Breast epithelium (tissue), 3 donors: ENCODE data around the gene FOXD4L6.
"Not testable (repeated sequence)": the region's sequence is repeated elsewhere in the genome, so short reads cannot be mapped to it uniquely, and the experiment has no call there.

Source experiments
- POLR2A ChIP-seq: fragments of 450-650 bp; IDR thresholded peaks from one replicate; pipeline ENCODE4 v1.6.1; 2016; ENCODE audit warnings: antibody characterized with exemption, mild to moderate bottlenecking, moderate library complexity
- TF ChIP-seq, protein P1 (sequence below), 3 donors: fragments of 450-650 bp; IDR thresholded peaks; one replicate each; pipeline ENCODE4 v1.5.1; 2016 to 2017; ENCODE audit warnings: antibody characterized with exemption in 3 of 3, mild to moderate bottlenecking in 3 of 3, moderate library complexity in 3 of 3

GRCh38 chr9:41111414-41111813 lies 17.1 kb downstream of the FOXD4L6 start:
- not testable (repeated sequence) for TF ChIP-seq POLR2A
- TF ChIP-seq, protein P1, sequence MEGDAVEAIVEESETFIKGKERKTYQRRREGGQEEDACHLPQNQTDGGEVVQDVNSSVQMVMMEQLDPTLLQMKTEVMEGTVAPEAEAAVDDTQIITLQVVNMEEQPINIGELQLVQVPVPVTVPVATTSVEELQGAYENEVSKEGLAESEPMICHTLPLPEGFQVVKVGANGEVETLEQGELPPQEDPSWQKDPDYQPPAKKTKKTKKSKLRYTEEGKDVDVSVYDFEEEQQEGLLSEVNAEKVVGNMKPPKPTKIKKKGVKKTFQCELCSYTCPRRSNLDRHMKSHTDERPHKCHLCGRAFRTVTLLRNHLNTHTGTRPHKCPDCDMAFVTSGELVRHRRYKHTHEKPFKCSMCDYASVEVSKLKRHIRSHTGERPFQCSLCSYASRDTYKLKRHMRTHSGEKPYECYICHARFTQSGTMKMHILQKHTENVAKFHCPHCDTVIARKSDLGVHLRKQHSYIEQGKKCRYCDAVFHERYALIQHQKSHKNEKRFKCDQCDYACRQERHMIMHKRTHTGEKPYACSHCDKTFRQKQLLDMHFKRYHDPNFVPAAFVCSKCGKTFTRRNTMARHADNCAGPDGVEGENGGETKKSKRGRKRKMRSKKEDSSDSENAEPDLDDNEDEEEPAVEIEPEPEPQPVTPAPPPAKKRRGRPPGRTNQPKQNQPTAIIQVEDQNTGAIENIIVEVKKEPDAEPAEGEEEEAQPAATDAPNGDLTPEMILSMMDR (IDR thresholded peaks at IDR 0.05): not testable (repeated sequence)
